Measurements from ENCODE around the gene LYRM1.

GRCh38 chr16:20850981-20851380, 49.6 kb upstream of the LYRM1 start:
- no peak for TF ChIP-seq CTCF (IDR thresholded peaks at IDR 0.05; ENCODE audit: insufficient read depth, low read depth, low read length)
- TF ChIP-seq EZH2 (IDR thresholded peaks at IDR 0.05; ENCODE audit: insufficient read depth, low read length): no peak
